AG04450 (cell line): ENCODE data around the gene ANKRD62. TPM values are rescaled to one million over a fixed set of nuclear protein-coding genes. Genes with fewer than 3 reads are reported as not detected.

Experiments
- CTCF ChIA-PET: fragments of 300-600, 350-600 bp; formaldehyde crosslinking; extraction: SDS; loops from one replicate; lab custom pipeline; 2022; ENCODE audit warnings: antibody characterized with exemption, inconsistent platforms; lab: Charles Lee
- POLR2A ChIA-PET: fragments of 350-600 bp; formaldehyde crosslinking; extraction: SDS; loops from one replicate; lab custom pipeline; 2021; ENCODE audit warnings: antibody characterized with exemption, inconsistent platforms; lab: Yijun Ruan, JAX
- DNase-seq: peaks from one replicate; pipeline ENCODE4 v3.0.0-alpha.2; 2011; ENCODE audit warnings: low read depth, low spot score
- H3K27ac ChIP-seq: one replicate; pipeline ENCODE4 v1.5.1; 2012; ENCODE audit warnings: low read depth, low read length, control low read depth
- H3K27me3 ChIP-seq: one replicate; pipeline ENCODE4 v1.6.0; 2012; ENCODE audit warnings: low read length; ENCODE audit not compliant: control insufficient read depth, insufficient read depth
- H3K4me3 ChIP-seq: 2 replicates; pipeline ENCODE4 v1.5.1; 2011; ENCODE audit warnings: mild to moderate bottlenecking, low read depth, low read length, control low read depth
- H3K9me3 ChIP-seq: 2 replicates; pipeline ENCODE4 v1.5.1; 2012; ENCODE audit warnings: low read length; ENCODE audit not compliant: control insufficient read depth, insufficient read depth
- CTCF ChIP-seq: IDR thresholded peaks from 2 replicates; pipeline ENCODE4 v1.5.1; 2011; ENCODE audit warnings: low read depth, low read length, control low read depth, inconsistent platforms
- polyA plus RNA-seq: library from polyadenylated mRNA; depleted of rRNA; stranded (reverse); fragments of >200 nt; gene quantifications from 2 replicates; pipeline ENCODE4 v1.2.3, GENCODE V29; 2011

Gene ANKRD62
- polyA plus RNA-seq, 1 experiment: not detected

- H3K27me3 ChIP-seq: peaks cover 3% of the 10 kb centered on the region
- CTCF ChIA-PET: interaction anchor here (0.6 to 1.9 kb wide), 2 partner anchors 115 to 496 kb away, joined by 3 to 6 read pairs; no protein-coding TSS in a partner anchor
- no peak for TF ChIP-seq CTCF
- H3K9me3 ChIP-seq: no peaks in the 10 kb centered on the region; the same call in 1 of the 2 replicates
- POLR2A ChIA-PET: no interaction called here
- no peak overlapping the region for H3K4me3 ChIP-seq
- H3K27ac ChIP-seq: no peak overlapping the region
- DNase-seq: no peak
Observed at GRCh38 chr18:12053289-12053688, 40.4 kb upstream of the ANKRD62 start.

GRCh38 chr18:12056034-12056883 lies 37.4 kb upstream of the ANKRD62 start:
- CTCF ChIA-PET: no interaction called here

GRCh38 chr18:12056884-12057402 lies 36.7 kb upstream of the ANKRD62 start:
- CTCF ChIA-PET: no interaction called here
- Histone ChIP-seq H3K9me3 (no peaks in the 10 kb centered on the region; the same call in 1 of the 2 replicates), H3K27me3 (peaks cover 3% of the 10 kb centered on the region), H3K4me3 (no peak overlapping the region), H3K27ac (no peak overlapping the region)
- DNase-seq: no peak
- POLR2A ChIA-PET: no interaction called here
- no peak for TF ChIP-seq CTCF

More at GRCh38 chr18:12056034-12056883, 37.4 kb upstream of the ANKRD62 start:
- TF ChIP-seq CTCF: no peak
- DNase-seq: no peak
- H3K4me3 ChIP-seq: no peak overlapping the region
- peaks cover 3% of the 10 kb centered on the region for H3K27me3 ChIP-seq
- H3K9me3 ChIP-seq: no peaks in the 10 kb centered on the region; the same call in 1 of the 2 replicates
- POLR2A ChIA-PET: no interaction called here
- no peak overlapping the region for H3K27ac ChIP-seq

GRCh38 chr18:12057419-12058039 lies 36.1 kb upstream of the ANKRD62 start:
- CTCF ChIA-PET: no interaction called here
- no peak for TF ChIP-seq CTCF
- no peak for DNase-seq
- Histone ChIP-seq H3K27me3 (peaks cover 3% of the 10 kb centered on the region), H3K27ac (no peak overlapping the region), H3K4me3 (no peak overlapping the region), H3K9me3 (no peaks in the 10 kb centered on the region; the same call in 1 of the 2 replicates)
- POLR2A ChIA-PET: no interaction called here
